ENCODE results near the gene ATAD2B.

Gene ATAD2B

GRCh38 chr2:23905155-23905554 lies 21.8 kb downstream of the ATAD2B start:
- no peak for DNase-seq

- DNase-seq, result no peak
Observed at GRCh38 chr2:23904692-23905091, 22.2 kb downstream of the ATAD2B start.

GRCh38 chr2:23904215-23904614 lies 22.7 kb downstream of the ATAD2B start:
- no peak for DNase-seq

- DNase-seq, result no peak
Observed at GRCh38 chr2:23903034-23903433, 23.9 kb downstream of the ATAD2B start.

- DNase-seq, result no peak
Observed at GRCh38 chr2:23901966-23902846, 24.7 kb downstream of the ATAD2B start.

- no peak for DNase-seq
Observed at GRCh38 chr2:23900541-23901322, 26.2 kb downstream of the ATAD2B start.

GRCh38 chr2:23900133-23900532 lies 26.8 kb downstream of the ATAD2B start:
- no peak for DNase-seq

GRCh38 chr2:23871206-23871605 lies 55.7 kb downstream of the ATAD2B start:
- no peak for DNase-seq

- no peak for DNase-seq
Observed at GRCh38 chr2:23867449-23867848, 59.5 kb downstream of the ATAD2B start.

- DNase-seq, result no peak
Observed at GRCh38 chr2:23862716-23863426, 64.1 kb downstream of the ATAD2B start.

GRCh38 chr2:23861952-23862351 lies 65.0 kb downstream of the ATAD2B start:
- DNase-seq, result no peak

GRCh38 chr2:23859983-23860382 lies 66.9 kb downstream of the ATAD2B start:
- no peak for DNase-seq

GRCh38 chr2:23859234-23859633 lies 67.7 kb downstream of the ATAD2B start:
- no peak for DNase-seq

GRCh38 chr2:23850564-23851256 lies 76.2 kb downstream of the ATAD2B start:
- no peak for DNase-seq

GRCh38 chr2:23844905-23845304 lies 82.0 kb downstream of the ATAD2B start:
- no peak for DNase-seq

GRCh38 chr2:23843051-23843976 lies 83.6 kb downstream of the ATAD2B start:
- DNase-seq, result no peak

- DNase-seq, result no peak
Observed at GRCh38 chr2:23839919-23840578, 86.9 kb downstream of the ATAD2B start.

- no peak for DNase-seq
Observed at GRCh38 chr2:23838996-23839395, 87.9 kb downstream of the ATAD2B start.

GRCh38 chr2:23838581-23838980 lies 88.3 kb downstream of the ATAD2B start:
- DNase-seq, result no peak

GRCh38 chr2:23837871-23838270 lies 89.1 kb downstream of the ATAD2B start:
- DNase-seq, result no peak

GRCh38 chr2:23836971-23837565 lies 89.9 kb downstream of the ATAD2B start:
- no peak for DNase-seq
